IMR-90 (cell line): ENCODE data around the gene ZNF57. TPM values are rescaled to one million over a fixed set of nuclear protein-coding genes. Genes with fewer than 3 reads are reported as not detected.
"Not testable (repeated sequence)": the region's sequence is repeated elsewhere in the genome, so short reads cannot be mapped to it uniquely, and the experiment has no call there.

Source experiments
- ATAC-seq: fragments of 200-7000 bp; cut with Tn5 transposase; 2 replicates; pipeline ENCODE4 v1.9.1; 2020; ENCODE audit warnings: low read depth, mild to moderate bottlenecking, moderate library complexity
- BruUV-seq: library from RNA; stranded (reverse); fragments of 400-500 nt; replicated peaks from 2 replicates; lab custom pipeline; 2021; lab: Mats Ljungman, UMichigan
- CTCF ChIA-PET: fragments of 300-600 bp; formaldehyde crosslinking; extraction: SDS; loops from one replicate; lab custom pipeline; 2021; ENCODE audit warnings: antibody characterized with exemption; lab: Yijun Ruan, JAX
- POLR2A ChIA-PET: fragments of 300-600 bp; sonication (Branson Sonifier 250); formaldehyde crosslinking; loops from one replicate; lab custom pipeline; 2022; ENCODE audit warnings: antibody characterized with exemption; ENCODE audit not compliant: unreplicated experiment; lab: Charles Lee
- DNase-seq: peaks from one replicate; pipeline ENCODE4 v3.0.0; 2013
- H2AFZ ChIP-seq: replicated peaks from 2 replicates; pipeline ENCODE3; 2013; ENCODE audit warnings: low read length, mild to moderate bottlenecking; ENCODE audit not compliant: poor library complexity
- H2AK5ac ChIP-seq: 2 replicates; pipeline ENCODE4 v1.6.1; 2013; ENCODE audit warnings: low read depth, low read length, inconsistent platforms
- H2AK9ac ChIP-seq: replicated peaks from 2 replicates; pipeline ENCODE3; 2013; ENCODE audit warnings: mild to moderate bottlenecking, low read depth, low read length, moderate library complexity; ENCODE audit not compliant: poor library complexity
- H2BK120ac ChIP-seq: 2 replicates; pipeline ENCODE4 v1.6.1; 2013; ENCODE audit warnings: low read depth, low read length, inconsistent platforms
- H2BK15ac ChIP-seq: 3 replicates; pipeline ENCODE4 v1.6.1; 2013; ENCODE audit warnings: low read depth, low read length, inconsistent platforms
- H2BK20ac ChIP-seq: 2 replicates; pipeline ENCODE4 v1.6.1; 2013; ENCODE audit warnings: low read depth, mild to moderate bottlenecking, inconsistent platforms, low read length, moderate library complexity
- H2BK5ac ChIP-seq: 2 replicates; pipeline ENCODE4 v1.6.1; 2013; ENCODE audit warnings: mild to moderate bottlenecking, low read depth, low read length, inconsistent platforms; ENCODE audit not compliant: poor library complexity, severe bottlenecking
- H3K14ac ChIP-seq: replicated peaks from 2 replicates; pipeline ENCODE4 v1.6.1; 2013; ENCODE audit warnings: low read depth, low read length, inconsistent platforms
- H3K18ac ChIP-seq: 2 replicates; pipeline ENCODE4 v1.6.1; 2013; ENCODE audit warnings: low read depth, low read length, control low read depth
- H3K23ac ChIP-seq: 2 replicates; pipeline ENCODE4 v1.6.1; 2013; ENCODE audit warnings: low read depth, low read length, inconsistent platforms
- H3K27ac ChIP-seq: 2 replicates; pipeline ENCODE4 v1.5.1; 2013; ENCODE audit warnings: mild to moderate bottlenecking, control low read depth, low read length; ENCODE audit not compliant: insufficient read depth
- H3K27me3 ChIP-seq: 2 replicates; pipeline ENCODE4 v1.6.1; 2013; ENCODE audit warnings: low read length; ENCODE audit not compliant: control insufficient read depth, insufficient read depth
- H3K36me3 ChIP-seq: 2 replicates; pipeline ENCODE4 v1.6.1; 2013; ENCODE audit warnings: low read length, mixed read lengths; ENCODE audit not compliant: control insufficient read depth, insufficient read depth
- H3K4ac ChIP-seq: 2 replicates; pipeline ENCODE4 v1.6.1; 2013; ENCODE audit warnings: low read depth, low read length, inconsistent platforms
- H3K4me1 ChIP-seq: 2 replicates; pipeline ENCODE4 v1.6.1; 2013; ENCODE audit warnings: low read length, mixed read lengths; ENCODE audit not compliant: control insufficient read depth, insufficient read depth
- H3K4me2 ChIP-seq: 2 replicates; pipeline ENCODE4 v1.6.1; 2013; ENCODE audit warnings: low read depth, mild to moderate bottlenecking, control low read depth, low read length, moderate library complexity
- H3K4me3 ChIP-seq: 2 replicates; pipeline ENCODE4 v1.5.1; 2013; ENCODE audit warnings: low read depth, mild to moderate bottlenecking, control low read depth, low read length, moderate library complexity; ENCODE audit not compliant: insufficient read depth
- H3K56ac ChIP-seq: 2 replicates; pipeline ENCODE4 v1.6.1; 2013; ENCODE audit warnings: low read length, inconsistent platforms; ENCODE audit not compliant: insufficient read depth; ENCODE audit errors: extremely low read depth
- H3K79me1 ChIP-seq, 2 experiments: 2 replicates each; pipeline ENCODE4 v1.6.1; 2013; ENCODE audit warnings: low read length in 2 of 2, inconsistent platforms in 1 of 2, low read depth in 1 of 2
- H3K9ac ChIP-seq: 2 replicates; pipeline ENCODE4 v1.6.1; 2013; ENCODE audit warnings: low read depth, low read length, control low read depth
- H3K9me1 ChIP-seq: 2 replicates; pipeline ENCODE4 v1.6.1; 2013; ENCODE audit warnings: low read length, inconsistent platforms; ENCODE audit not compliant: insufficient read depth
- H3K9me3 ChIP-seq: 2 replicates; pipeline ENCODE4 v1.6.1; 2013; ENCODE audit warnings: low read length; ENCODE audit not compliant: control insufficient read depth, insufficient read depth
- H4K20me1 ChIP-seq: 2 replicates; pipeline ENCODE4 v1.6.1; 2013; ENCODE audit warnings: low read length, inconsistent platforms; ENCODE audit not compliant: insufficient read depth
- H4K5ac ChIP-seq: 2 replicates; pipeline ENCODE4 v1.6.1; 2013; ENCODE audit warnings: mild to moderate bottlenecking, low read depth, low read length, control low read depth
- H4K8ac ChIP-seq, 2 experiments: 2 replicates each; pipeline ENCODE4 v1.6.1; 2013; ENCODE audit warnings: low read depth in 2 of 2, low read length in 2 of 2, control low read depth in 1 of 2, inconsistent platforms in 1 of 2
- H4K91ac ChIP-seq: 2 replicates; pipeline ENCODE4 v1.6.1; 2013; ENCODE audit warnings: low read depth, low read length, inconsistent platforms; ENCODE audit not compliant: insufficient read depth
- WGBS, 2 experiments: methylation state at CpG; one replicate each; pipeline versions ENCODE4 v1.1.5 to v1.1.7; 2013; ENCODE audit warnings: missing lambda C conversion rate in 2 of 2; ENCODE audit not compliant: insufficient read length in 1 of 2; ENCODE audit errors: extremely low coverage in 2 of 2; 5-methylcytosine and 5-hydroxymethylcytosine counted together
- dilution Hi-C: fragments of 300-500 bp; cut with HindIII; formaldehyde crosslinking; loops from one replicate; pipeline ENCODE4 v1.14.3; 2018; ENCODE audit warnings: low sequenced_read_pairs; ENCODE audit not compliant: unreplicated experiment
- in situ Hi-C: fragments of 300-500 bp; cut with MboI; formaldehyde crosslinking; loops from 3 replicates; pipeline ENCODE4 v1.14.3; 2019; ENCODE audit warnings: low sequenced_read_pairs, inconsistent platforms, mixed read lengths
- intact Hi-C: fragments of 100-400 bp; cut with micrococcal nuclease; formaldehyde crosslinking; loops from 2 replicates; pipeline ENCODE4 v1.10.0; 2022
- polyA plus RNA-seq, 3 experiments: library from polyadenylated mRNA; depleted of rRNA; stranded (reverse); fragments of >200 nt; gene quantifications; 2 replicates each; pipeline ENCODE4 v1.2.3, GENCODE V29; 2012; ENCODE audit warnings: low replicate concordance in 1 of 3
- total RNA-seq: library from RNA; depleted of rRNA; stranded (reverse); fragments of >200 nt; gene quantifications from 2 replicates; pipeline ENCODE4 v1.2.3, GENCODE V29; 2012

The ZNF57 gene
- total and polyA plus RNA-seq, 2 of the 4 experiments (the other 2 are of a cell fraction), result 2.2 to 8.6 TPM

- not testable (repeated sequence) for H3K79me1 ChIP-seq, H4K91ac ChIP-seq
- CTCF ChIA-PET, result interaction anchor here (1.4 kb wide), 1 partner anchor 13 kb away, joined by 3 read pairs; no protein-coding TSS in a partner anchor
These were observed 62.9 kb downstream of the ZNF57 start for GRCh38 chr19:2963631-2964030.

More at GRCh38 chr19:2963631-2964030, 62.9 kb downstream of the ZNF57 start:
- H3K9me3 ChIP-seq, H4K5ac ChIP-seq, H3K4me3 ChIP-seq, H3K27me3 ChIP-seq, H2AFZ ChIP-seq, H2BK5ac ChIP-seq, intact Hi-C loops, H2BK15ac ChIP-seq, ATAC-seq, H4K20me1 ChIP-seq, BruUV-seq, dilution Hi-C loops, H3K18ac ChIP-seq, H3K23ac ChIP-seq, H3K9me1 ChIP-seq, H2AK9ac ChIP-seq, H2BK120ac ChIP-seq, H2AK5ac ChIP-seq, H3K4me2 ChIP-seq, H3K56ac ChIP-seq, H3K4ac ChIP-seq, H3K14ac ChIP-seq, H2BK20ac ChIP-seq, POLR2A ChIA-PET, DNase-seq, H3K9ac ChIP-seq, H4K8ac ChIP-seq, H3K36me3 ChIP-seq, H3K4me1 ChIP-seq, H3K27ac ChIP-seq: not testable (repeated sequence)
- in situ Hi-C loops, result loop anchor here (25.0 kb wide), 1 partner anchor 524 kb away; the partner anchor contains the start of genes SMIM24 and SMIM44
- 100% methylated on average over 2 of the region's 12 CpGs; no CpG with 5 or more reads in 1 of the 2 experiments for WGBS, 2 experiments
